ENCODE data around the gene C2orf49.

- TF ChIP-seq CTCF (IDR thresholded peaks at IDR 0.05; ENCODE audit: borderline replicate concordance, extremely low read depth, low read length, poor library complexity, severe bottlenecking): no peak
- TF ChIP-seq EZH2 (IDR thresholded peaks at IDR 0.05; ENCODE audit: borderline replicate concordance, low read depth, low read length, severe bottlenecking): no peak
Measured at GRCh38 chr2:105296017-105296611, 41.2 kb upstream of the C2orf49 start.

Data from DND-41 (cell line).